Body of pancreas (tissue), 4 donors: ENCODE data around the gene CHIT1. TPM values are rescaled to one million over a fixed set of nuclear protein-coding genes. Genes with fewer than 3 reads are reported as not detected.

Source experiments
- ATAC-seq: fragments of 150-250 bp; one replicate; pipeline ENCODE4 v1.9.1; 2016
- DNase-seq, 4 donors: peaks; one replicate each; pipeline ENCODE4 v3.0.0-alpha.2; 2019
- H3K27ac ChIP-seq, 4 donors: fragments of 200-600 bp; sonication (generic); 1 replicate in 3 of 4; 2 replicates in 1 of 4; pipeline versions ENCODE4 v1.5.1 to v1.6.1; 2016 to 2019; ENCODE audit warnings: mild to moderate bottlenecking in 1 of 4, mixed read lengths in 1 of 4, moderate library complexity in 1 of 4
- H3K27me3 ChIP-seq, 2 donors: fragments of 200-600 bp; sonication (generic); one replicate each; pipeline ENCODE4 v1.6.0; 2016; ENCODE audit warnings: mild to moderate bottlenecking in 1 of 2
- H3K36me3 ChIP-seq, 2 donors: fragments of 200-600 bp; sonication (generic); replicated peaks in 1 of 2; 2 replicates each; pipeline ENCODE4 v1.5.1; 2016; ENCODE audit warnings: low read depth in 2 of 2; ENCODE audit not compliant: insufficient read depth in 1 of 2
- H3K4me1 ChIP-seq: fragments of 200-600 bp; sonication (generic); one replicate; pipeline ENCODE4 v1.6.0; 2016
- H3K4me3 ChIP-seq, 2 donors: fragments of 200-600 bp; sonication (generic); 1 replicate in 1 of 2; 2 replicates in 1 of 2; pipeline ENCODE4 v1.5.1; 2016 to 2019
- H3K9me3 ChIP-seq, 3 donors: fragments of 200-600 bp; sonication (generic); 1 replicate in 2 of 3; 2 replicates in 1 of 3; pipeline ENCODE4 v1.5.1; 2016
- CTCF ChIP-seq, 7 experiments: fragments of 450-650 bp in 4 of 7; fragments of 200-600 bp in 3 of 7; sonication (generic) in 3 of 7; IDR thresholded peaks; one replicate each; pipeline ENCODE4 v1.5.1; 2016 to 2019; ENCODE audit warnings: antibody characterized with exemption in 7 of 7
- POLR2A ChIP-seq, 3 donors: fragments of 450-650 bp; IDR thresholded peaks; one replicate each; pipeline ENCODE4 v1.6.1; 2016; ENCODE audit warnings: antibody characterized with exemption in 3 of 3, mild to moderate bottlenecking in 2 of 3
- WGBS, 2 donors: methylation state at CpG; one replicate each; pipeline ENCODE4 v1.1.5; 2017; 5-methylcytosine and 5-hydroxymethylcytosine counted together
- intact Hi-C: fragments of 100-400 bp; cut with DNase I; formaldehyde crosslinking; loops from one replicate; pipeline ENCODE4 v1.15.1; 2023
- total RNA-seq, 2 donors: library from RNA; depleted of rRNA; stranded (reverse); fragments of >200 nt; gene quantifications; one replicate each; pipeline ENCODE4 v1.1.0, GENCODE V29; 2016

The CHIT1 gene
- total RNA-seq, 2 donors from 2014 or later, result 0.26 TPM; not detected in 1

- no peak within 1 kb of the TSS for H3K4me3 ChIP-seq
- no peak for ATAC-seq
- no peak within 1 kb of the TSS for H3K27ac ChIP-seq
- H3K36me3 ChIP-seq, result no peaks in the 10 kb centered on the region
- TF ChIP-seq CTCF (IDR thresholded peaks at IDR 0.05) (no peak), POLR2A (IDR thresholded peaks at IDR 0.05) (no peak)
- no peaks in the 10 kb centered on the region for H3K27me3 ChIP-seq
- WGBS, 2 donors, result 61% methylated on average over 5 of the region's 5 CpGs; no CpG with 5 or more reads in 1 of the 2 donors
- peaks cover 26% of the 10 kb centered on the region for H3K4me1 ChIP-seq
- no peaks in the 10 kb centered on the region for H3K9me3 ChIP-seq
- DNase-seq, result no peak
- intact Hi-C loops, result no loop called here
Measured at GRCh38 chr1:203175237-203175826, 54.1 kb downstream of the CHIT1 start, which contains the start of gene MYBPH. MYBPH (minus strand) TSS chr1:203175826; CDS start chr1:203175755, 71 bp downstream.

GRCh38 chr1:203174324-203174985 lies 55.0 kb downstream of the CHIT1 start:
- Histone ChIP-seq H3K9me3 (no peaks in the 10 kb centered on the region), H3K27ac (no peak overlapping the region), H3K4me1 (peaks cover 24% of the 10 kb centered on the region), H3K4me3 (no peak overlapping the region), H3K27me3 (no peaks in the 10 kb centered on the region), H3K36me3 (no peaks in the 10 kb centered on the region)
- TF ChIP-seq POLR2A (IDR thresholded peaks at IDR 0.05) (no peak), CTCF (IDR thresholded peaks at IDR 0.05) (no peak)
- ATAC-seq (no peak), DNase-seq (no peak)
- intact Hi-C loops, result loop anchor here (5.0 kb wide), 2 partner anchors 57 to 132 kb away; no protein-coding TSS in a partner anchor
- 87 to 88% methylated on average over 8 to 12 of the region's 12 CpGs for WGBS, 2 donors

- peaks cover 20% of the 10 kb centered on the region for H3K4me1 ChIP-seq
- intact Hi-C loops, result loop anchor here (5.0 kb wide), 2 partner anchors 56 to 131 kb away; no protein-coding TSS in a partner anchor
- WGBS, 2 donors, result 64 to 66% methylated on average over 5 of the region's 5 CpGs
- H3K27me3 ChIP-seq, result no peaks in the 10 kb centered on the region
- H3K9me3 ChIP-seq, result no peaks in the 10 kb centered on the region
- ATAC-seq (no peak), DNase-seq (no peak)
- no peaks in the 10 kb centered on the region for H3K36me3 ChIP-seq
- no peak for TF ChIP-seq POLR2A (IDR thresholded peaks at IDR 0.05)
- no peak for TF ChIP-seq CTCF (IDR thresholded peaks at IDR 0.05)
- H3K4me3 ChIP-seq, result no peak overlapping the region
- no peak overlapping the region for H3K27ac ChIP-seq
Measured at GRCh38 chr1:203173566-203173965, 55.9 kb downstream of the CHIT1 start.

GRCh38 chr1:203173011-203173555 lies 56.4 kb downstream of the CHIT1 start:
- no peak overlapping the region for H3K4me3 ChIP-seq
- intact Hi-C loops, result loop anchor here (5.0 kb wide), 2 partner anchors 56 to 131 kb away; no protein-coding TSS in a partner anchor
- H3K9me3 ChIP-seq, result no peaks in the 10 kb centered on the region
- H3K27me3 ChIP-seq, result no peaks in the 10 kb centered on the region
- H3K36me3 ChIP-seq, result no peaks in the 10 kb centered on the region
- H3K27ac ChIP-seq, result peak overlapping the region in 1 of 4 donors; percentile 2
- H3K4me1 ChIP-seq, result peaks cover 20% of the 10 kb centered on the region
- no peak for DNase-seq
- 34 to 65% methylated on average over 2 of the region's 2 CpGs for WGBS, 2 donors
- no peak for TF ChIP-seq CTCF (IDR thresholded peaks at IDR 0.05)
- no peak for TF ChIP-seq POLR2A (IDR thresholded peaks at IDR 0.05)
- ATAC-seq, result peak; percentile 22
